ENCODE data around the gene CPSF4L.
A peak's percentile ranks its signal among the peaks of the same experiment; 100 is the strongest.
"Not testable (repeated sequence)": the region's sequence is repeated elsewhere in the genome, so short reads cannot be mapped to it uniquely, and the experiment has no call there.

Gene CPSF4L

DNA sequence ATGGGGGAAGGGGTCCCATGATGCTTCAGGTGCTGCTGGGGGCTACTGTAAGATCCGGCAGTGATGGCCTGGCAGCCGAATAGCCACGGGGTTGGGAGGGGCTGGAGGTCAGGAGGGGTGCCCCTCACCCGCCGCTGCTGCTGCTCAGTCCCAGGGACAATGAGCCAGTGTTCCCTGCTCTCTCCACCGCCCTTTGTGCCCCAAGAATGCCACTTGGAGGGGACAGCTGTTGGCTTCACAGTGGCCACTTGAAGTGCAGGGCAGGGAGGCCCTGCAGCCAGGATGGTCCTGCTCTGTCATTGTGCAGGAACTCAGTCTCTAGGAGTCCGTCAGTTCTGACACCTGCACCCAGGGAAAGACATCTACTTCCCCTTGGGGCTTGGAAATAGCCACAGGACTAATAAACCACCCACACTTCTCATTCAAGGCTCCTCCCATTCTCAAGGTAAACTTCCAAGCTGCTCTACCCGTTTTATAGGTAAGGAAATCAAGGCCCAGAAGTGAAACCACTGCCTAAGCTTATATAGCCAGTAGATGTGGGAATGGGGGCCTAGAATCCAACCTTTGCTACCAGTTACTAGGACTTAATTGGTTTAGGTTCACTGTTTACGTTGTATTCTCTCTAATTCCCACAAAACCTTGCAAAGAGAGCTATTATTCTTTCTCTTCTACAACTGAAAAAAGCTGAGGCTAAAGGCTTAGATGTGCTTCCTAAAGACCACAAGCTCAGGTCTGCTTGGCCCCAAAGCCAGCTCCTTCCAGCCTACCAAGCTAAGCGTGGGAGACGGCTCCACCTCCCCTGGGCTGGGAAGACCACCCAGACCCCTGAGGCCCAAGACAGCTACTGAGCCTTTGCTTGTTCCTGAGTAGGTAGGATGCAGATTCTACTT is 6.2 kb upstream of the CPSF4L start:
- no peak for DNase-seq

DNA sequence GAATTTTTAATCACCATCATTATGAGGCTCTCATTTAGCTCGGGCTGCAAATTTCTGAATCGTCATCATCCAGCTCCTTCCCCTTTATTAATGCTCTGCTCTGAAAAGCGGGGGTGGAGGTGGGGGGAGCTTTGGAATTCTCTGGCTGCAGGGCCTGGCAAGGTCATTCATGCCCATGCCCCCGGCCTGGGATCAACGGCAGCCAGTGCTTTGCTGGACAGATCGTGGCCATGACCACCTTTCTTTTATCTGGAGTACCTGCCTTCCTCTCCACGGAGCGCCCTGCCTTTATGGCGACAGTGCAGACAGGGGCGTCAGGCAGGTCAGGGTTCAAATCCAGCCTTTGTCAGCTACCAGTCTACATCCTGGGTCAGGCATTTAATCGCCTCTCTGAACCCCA is 5.1 kb upstream of the CPSF4L start:
- DNase-seq: no peak

DNA sequence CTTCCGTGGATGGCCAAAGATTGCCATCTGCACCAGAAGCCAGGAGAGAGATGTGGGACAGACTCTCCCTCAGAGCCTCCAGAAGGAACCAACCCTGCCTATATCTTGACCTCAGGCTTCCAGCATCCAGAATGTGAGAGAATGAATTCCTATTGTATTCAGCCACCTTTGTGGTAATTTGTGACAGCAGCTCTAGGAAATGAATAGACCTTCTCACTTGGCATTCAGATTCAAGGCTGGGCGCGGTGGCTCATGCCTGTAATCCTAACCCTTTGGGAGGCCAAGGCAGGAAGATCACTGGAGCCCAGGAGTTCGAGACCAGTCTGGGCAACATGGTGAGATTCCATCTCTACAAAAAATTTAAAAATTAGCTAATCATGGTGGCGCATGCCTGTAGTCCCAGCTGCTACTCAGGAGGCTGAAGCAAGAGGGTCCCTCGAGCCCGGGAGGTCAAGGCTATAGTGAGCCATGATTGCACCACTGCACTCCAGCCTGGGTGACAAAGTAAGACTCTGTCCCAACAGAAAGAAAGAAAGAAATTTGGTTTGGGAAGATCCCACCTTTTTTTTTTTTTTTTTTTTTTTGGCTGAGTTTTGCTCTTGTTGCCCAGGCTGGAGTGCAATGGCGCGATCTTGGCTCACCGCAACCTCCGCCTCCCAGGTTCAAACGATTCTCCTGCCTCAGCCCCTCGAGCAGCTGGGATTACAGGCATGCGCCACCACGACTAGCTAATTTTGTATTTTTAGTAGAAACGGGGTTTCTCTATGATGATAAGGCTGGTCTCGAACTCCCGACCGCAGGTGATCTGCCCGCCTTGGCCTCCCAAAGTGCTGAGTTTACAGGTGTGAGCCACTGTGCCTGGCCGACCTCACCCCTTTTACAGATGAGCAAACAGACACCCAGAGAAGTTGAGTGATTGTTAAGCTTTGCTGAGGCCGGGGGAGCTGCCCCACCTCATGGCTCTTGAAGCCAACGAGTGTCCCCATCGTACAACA is 4.3 kb upstream of the CPSF4L start:
- no peak for DNase-seq

DNA sequence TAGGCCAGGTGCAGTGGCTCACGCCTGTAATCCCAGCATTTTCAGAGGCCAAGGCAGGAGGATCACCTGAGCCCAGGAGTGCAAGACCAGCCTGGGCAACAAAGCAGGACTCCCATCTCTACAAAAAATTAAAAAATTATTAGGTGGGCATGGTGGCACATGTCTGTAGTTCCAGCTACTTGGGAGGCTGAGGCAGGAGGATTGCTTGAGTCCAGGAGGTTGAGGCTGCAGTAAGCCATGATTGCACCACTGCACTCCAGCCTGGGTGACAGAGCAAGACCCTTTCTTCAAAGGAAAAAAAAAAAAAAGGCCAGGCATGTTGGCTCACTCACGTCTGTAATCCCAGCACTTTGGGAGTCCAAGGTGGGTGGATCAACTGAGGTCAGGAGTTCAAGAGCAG is 2.8 kb upstream of the CPSF4L start:
- DNase-seq: not testable (repeated sequence)

DNA sequence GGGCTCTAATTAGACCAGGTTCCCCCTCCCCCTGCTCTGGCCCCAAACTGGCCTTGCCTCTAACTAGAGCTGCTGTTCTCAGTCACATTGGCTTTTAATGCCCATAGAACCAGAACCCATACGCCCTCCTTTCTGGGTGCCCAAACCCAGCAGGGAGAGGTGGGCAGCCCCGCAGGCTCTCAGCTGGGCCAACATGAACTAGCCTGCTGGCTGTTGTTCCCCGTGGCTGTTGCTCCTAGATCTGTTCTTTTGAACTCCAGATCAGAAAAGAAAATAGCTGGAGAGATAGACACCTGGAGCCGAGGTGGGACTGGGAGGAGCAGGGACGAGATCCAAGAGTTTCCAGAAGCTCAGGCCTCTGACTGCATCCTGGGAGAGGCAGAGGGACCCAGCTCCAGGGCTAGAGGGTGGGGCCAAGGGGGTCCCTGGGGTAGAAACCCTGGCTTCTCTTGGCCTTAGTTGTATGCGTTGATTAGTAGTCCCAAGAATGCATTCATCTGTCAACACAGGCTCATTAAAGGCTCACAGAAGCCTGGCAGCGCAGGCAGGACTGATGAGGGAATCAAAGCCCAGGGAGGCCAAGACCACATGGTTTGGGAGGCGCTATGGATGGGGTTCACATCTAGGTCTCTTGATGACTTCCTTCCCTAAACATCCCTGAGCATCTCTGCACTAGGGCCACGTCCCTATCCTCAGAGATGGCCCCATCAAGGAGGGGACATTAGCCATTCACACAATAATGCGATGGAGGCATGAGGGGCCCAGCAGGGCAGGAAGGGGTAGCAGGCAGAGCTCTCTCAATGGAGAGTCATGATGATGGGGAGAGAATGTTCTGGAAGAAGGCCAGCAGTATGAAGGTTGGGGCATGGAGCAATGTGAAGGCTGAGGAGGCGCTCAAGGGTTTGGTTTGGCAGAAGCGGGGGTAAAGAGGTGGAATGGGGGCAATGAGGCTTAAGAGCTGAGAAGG is 1.3 kb upstream of the CPSF4L start:
- DNase-seq: no peak

DNA sequence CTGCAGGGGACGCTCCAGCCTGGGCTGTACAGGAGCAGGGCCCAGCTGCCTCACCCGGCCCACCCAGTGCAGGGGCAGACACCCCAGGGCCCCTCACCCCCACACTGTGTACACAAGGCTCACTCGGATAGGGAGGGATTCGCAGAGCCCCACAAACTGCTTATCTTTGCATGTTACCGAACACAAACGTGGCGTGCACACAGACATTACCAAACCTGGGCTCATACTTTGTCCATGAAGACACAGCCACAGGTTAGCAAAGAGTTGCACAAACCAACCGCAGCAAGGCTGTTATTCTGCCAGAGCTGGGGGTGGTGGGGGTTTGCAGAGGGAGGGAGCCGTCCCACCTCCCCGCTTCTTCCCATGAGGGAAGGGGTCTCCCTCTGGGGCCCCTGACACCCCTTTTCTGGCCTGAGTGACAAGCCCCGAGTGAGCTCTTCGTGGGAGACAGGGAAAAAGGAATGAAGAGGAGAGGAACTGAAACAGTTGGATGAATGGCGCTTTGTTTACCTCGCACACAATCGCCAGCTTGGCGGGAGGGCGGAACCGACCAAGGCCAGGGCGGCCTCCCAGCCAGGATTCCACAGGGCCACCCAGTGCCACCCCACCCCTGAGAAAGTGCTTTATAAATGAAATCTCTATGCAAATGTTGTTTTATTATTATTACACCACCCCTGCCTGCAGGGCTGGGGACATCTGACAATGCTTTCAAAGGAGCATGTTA is 434 bp upstream of the CPSF4L start:
- DNase-seq: no peak

DNA sequence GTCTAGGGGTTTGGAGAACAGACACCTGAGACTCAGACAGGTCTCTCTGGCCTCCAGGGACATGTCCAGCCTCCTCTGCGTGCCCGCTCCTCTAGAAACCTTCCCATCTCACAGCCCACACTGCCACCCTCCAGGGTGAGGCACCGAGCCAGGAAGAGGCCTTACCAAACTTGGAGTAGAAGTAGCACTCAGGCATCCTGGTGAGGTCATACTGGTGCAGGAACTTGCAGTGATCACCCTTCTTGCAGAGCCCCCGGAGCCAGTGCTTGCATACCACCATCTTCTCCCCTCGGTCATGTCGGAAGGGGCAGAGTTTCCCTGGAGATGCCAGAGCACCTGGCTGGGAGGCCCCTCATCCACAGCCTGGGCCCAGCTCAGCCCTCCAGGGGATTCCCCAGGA is 4.2 kb downstream of the CPSF4L start:
- DNase-seq: no peak

DNA sequence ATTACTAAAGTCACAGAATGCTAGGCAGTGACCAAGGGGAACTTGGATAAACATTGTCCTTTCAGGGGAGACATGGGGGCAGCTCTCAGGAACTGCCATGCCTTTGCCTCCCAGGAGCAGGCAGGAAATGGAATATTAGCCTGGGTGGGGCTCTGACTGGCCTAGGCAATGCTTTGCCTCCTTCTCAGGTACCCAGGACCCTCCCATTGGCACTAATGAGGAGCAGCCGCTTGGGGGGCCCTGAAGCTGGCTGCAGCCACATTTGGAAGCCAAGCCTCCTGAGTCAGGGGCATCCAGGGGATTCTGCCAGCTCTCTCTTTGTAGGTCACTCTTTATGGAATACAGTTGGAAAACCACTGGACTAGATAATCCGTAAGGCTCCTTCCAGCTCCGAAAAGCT is 5.5 kb downstream of the CPSF4L start:
- no peak for DNase-seq

DNA sequence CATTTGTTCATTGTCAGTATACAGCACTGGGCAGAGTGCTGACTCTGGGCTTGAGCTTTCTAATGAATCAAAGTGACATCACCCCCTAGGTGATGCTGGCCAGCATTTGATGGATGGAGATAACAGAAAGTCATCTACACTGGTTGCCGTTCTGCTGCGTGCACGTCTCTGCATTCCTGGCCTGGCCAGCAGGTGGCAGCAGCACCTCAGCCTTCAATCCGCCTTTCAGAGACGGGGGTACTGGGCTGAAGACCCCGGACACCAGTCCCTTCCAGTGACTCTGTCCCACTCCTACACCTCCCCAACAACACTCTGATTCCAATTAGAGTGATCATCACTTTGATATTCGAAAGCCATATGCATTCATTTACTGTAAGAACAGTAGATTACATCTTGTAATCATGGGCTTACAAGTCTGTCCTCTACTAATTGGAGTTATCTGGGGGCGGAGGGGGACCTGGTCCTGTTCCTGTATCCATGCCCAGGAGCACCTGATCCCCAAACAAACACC is 6.0 kb downstream of the CPSF4L start:
- peak; percentile 38 for DNase-seq

DNA sequence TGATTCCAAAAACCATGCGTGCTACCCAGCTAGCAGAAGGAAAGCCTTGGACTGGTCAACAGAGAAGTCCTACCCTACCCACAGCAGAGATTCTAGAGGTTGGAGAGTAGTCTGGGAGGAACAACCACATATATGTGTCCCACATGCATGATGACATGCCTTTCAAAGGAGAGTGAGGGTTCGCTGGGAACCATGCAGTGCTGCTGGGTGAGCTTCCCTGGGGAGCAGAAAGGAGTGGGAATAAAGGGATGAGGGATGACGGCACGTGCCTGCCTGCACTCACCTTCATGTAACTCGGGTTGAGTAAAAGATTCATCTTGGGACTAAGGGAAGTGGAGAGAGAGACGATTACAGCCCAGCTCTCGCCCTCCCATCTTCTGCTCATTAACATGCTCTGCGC is 9.8 kb downstream of the CPSF4L start:
- DNase-seq: no peak

DNA sequence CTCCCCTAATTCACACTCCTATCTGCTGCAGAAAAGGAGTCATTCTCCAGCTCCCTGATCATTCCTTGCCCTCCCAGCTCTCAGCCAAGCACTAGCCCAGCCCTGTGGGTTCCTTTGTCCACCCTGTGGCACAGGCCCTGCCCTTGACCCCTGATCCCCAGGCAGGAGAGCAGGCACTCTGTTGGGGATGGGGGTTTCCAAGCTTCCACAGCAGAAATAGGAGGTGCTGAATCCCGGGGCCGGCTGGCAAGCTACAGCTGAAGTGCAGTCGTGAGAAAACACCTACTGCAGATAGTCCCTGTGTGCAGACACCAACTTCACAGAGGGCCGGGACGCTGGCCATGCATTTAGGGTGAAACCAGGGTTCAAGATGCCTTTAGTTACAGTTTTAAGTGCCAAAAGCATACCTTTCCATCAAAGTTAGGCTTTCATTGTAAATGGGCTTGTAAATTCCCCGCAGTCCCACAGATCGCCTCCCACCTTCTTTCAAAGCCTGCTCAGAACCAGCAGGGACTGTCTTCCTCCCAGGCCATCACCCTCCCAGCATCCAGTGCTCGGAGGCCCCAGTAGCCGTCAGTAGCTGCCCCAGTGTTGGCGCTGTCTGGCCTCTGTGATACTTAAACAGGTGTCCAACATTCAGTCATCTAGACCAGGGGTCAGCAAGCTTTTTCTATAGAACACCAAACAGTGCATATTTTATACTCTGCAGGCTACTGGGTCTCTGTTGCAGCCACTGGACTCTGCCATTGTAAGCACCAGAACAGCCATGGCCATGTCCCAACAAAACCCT is 10.6 kb downstream of the CPSF4L start:
- DNase-seq: no peak

DNA sequence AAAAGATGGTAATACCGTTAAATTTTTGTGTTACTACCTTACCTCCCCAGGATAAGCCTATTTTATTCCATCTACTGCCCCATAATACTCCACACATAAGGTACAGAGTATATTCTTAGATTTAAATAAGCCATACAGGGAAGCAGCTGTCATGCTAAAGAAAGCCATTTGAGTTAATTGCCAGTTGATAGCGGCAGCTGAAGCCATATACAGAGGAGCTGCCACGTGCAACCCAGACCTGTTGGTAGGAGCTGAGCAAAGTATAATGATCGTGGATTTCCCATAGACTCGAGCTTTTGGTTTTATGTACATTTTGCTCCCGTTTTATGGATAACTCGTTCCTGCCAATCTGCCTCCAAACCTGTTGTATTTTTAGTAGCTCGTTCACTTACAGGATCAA is 12.0 kb downstream of the CPSF4L start:
- DNase-seq: no peak

DNA sequence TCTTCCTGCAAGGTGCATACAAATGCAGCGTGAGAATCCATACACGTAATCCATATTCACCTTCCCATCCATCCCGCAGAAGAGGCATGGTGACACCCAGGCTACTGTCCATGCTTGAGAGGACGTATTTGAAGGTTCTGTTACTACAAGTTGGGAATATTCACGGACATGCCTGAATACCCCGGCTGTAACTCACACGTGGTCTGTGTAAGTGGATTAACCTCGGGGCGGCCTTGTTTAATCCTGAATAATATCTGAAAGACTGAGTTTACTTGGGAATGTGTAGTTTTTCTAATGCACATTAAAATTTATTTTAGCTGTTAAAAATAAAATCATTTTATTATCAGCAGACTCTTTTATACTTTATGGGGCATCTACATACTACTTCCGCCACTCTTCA is 13.1 kb downstream of the CPSF4L start:
- no peak for DNase-seq

DNA sequence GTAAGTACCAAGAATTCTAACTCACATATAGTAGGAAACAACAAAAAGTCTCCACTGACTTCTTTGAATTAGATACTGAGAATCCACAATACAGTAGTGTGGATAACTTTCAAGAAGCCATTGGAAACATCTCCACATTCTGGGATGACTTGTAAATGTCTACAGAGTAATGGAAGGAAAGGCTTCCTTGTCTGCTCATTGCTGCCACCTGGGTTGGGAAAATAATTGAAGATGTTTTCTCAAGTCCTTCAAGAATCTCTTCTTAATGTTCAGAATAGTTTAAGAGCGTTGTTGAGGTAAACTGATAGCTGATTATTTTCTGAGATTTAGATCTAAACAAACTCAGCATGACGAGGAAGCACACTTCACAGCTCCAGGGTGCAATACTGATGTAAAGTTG is 14.0 kb downstream of the CPSF4L start:
- DNase-seq: no peak

DNA sequence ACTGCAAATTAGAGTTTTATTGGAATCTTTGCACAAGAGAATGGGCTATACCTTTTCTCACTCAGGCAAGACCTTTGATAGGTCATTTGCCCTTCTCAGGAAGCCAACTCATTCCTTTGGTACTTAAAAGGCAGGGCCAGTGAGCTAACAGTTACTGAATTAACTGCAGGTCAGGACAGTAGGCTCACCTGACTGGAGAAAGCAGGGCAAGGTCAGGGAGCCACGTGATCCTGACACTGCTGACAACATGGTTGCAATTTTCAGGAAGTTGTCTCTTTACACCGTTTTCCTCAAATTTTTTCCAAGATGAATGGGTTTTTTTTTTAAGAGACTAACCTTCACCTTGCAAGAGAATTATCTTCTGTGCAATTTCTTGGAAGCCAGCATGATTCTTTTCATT is 21.1 kb downstream of the CPSF4L start:
- DNase-seq: no peak

DNA sequence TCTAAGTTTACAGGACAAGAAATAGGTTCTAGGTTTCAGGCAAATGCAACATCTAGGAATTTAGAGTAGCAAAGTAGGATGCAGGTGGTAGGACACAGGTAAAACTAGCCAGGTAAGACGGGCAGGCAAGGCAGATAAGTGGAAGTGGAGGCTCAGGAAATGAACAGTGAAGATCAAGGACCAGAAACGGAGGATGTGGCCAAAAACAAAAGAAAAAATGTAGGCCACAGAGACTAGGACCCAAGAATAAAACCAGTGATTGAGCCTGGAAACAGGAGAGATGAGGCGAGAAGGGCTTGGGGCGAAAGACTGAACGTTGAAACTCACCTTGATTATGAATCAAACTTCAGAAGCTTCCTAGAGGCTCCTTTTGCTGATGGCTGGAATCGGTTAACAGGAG is 24.0 kb downstream of the CPSF4L start:
- DNase-seq: no peak

DNA sequence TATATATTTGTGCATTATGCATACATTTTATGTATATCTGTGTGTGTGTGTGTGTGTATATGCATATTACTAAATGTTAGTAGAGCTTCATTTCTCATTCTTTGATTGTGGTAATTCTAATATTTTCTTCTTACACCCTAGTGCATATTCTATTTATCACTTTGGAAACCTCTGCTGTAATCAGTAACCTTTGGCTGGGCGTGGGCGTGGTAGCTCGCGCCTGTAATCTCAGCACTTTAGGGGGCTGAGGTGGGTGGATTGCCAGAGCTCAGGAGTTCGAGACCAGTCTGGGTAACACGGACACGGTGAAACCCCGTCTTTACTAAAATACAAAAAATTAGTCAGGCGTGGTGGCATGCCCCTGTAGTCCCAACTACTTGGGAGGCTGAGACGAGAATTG is 26.9 kb downstream of the CPSF4L start:
- DNase-seq: no peak

DNA sequence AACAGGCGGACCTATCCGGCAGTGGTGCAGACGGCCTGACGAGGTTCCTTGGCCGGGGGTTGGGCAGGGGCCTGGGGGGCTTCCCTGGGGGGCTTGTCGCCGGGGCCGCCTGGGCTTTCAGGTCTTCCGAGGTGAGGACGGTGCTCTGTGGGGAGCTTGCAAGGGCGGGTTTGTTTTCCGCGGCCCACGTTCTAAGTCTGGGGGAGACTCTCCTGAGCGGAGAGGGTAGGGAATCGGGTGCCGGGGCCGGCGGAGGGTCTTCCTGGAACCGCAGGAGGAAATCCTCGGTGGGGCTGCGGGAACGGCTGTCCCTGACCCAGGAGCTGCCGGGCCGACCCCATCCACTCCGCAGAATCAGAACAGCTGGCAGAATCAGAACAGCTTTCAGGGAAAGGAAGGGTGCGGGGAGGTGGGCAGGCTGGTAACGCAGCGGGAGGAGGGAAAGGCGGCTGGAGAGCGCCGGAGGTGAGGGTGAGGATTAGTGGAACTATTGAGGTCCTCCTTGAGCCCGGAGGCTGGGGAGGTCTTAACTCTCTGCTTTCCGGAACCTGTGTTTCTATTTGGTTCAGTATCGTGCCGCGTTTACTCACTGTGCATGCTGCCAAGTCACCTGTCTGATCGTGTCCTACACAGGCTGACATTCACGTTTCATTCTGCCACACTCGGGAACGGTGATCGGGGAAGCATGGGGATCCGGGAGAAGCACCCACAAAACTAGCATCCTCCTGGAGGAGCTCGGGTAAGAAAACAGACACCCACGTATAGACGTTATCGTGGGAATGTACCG is 28.9 kb downstream of the CPSF4L start:
- DNase-seq: peak; percentile 18

DNA sequence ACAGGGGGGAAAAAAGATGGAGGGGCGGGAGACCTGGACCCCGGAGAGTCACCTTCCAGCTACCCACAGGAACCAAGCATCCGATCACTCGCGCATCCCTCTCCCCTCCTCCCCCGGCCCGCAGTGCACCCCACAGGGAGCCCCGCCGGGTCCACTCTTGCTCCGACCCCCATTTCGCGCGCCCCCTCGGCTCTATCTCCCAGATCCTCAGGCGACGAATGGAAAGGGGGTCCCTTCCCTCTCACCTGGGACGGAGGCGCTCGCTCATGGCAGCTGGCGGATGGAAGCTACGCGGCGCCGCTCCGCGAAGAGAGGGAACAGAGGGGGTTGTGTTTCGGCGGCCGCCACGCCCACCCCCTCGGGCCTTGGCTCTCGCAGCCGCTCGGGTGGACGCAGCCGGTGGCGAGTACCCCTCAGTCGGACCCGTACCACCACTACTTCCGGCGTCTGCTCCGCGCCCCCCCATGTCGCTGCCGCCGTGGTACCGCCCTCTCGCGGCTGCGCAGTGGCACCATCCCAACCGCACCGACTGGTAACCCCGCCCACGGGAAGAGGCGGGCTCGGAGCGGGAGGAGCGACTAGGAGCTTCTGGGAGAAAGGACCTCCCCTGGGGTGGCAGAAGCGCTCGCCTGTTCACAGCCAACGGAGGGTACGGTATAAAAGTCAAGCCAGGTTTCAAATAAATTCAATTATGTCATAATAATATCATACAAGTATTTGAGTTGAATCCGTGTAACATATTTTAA is 29.7 kb downstream of the CPSF4L start:
- DNase-seq: peak; percentile 96
